Measurements from ENCODE around the gene LCLAT1.
"Not testable (repeated sequence)": the region's sequence is repeated elsewhere in the genome, so short reads cannot be mapped to it uniquely, and the experiment has no call there.

Gene LCLAT1

GRCh38 chr2:30492185-30492584 is 45.1 kb downstream of the LCLAT1 start:
- no peak for DNase-seq

GRCh38 chr2:30492619-30493018 is 45.6 kb downstream of the LCLAT1 start:
- DNase-seq: no peak

- DNase-seq: no peak
Observed at GRCh38 chr2:30493440-30493839, 46.4 kb downstream of the LCLAT1 start.

- not testable (repeated sequence) for DNase-seq
Observed at GRCh38 chr2:30495896-30496295, 48.9 kb downstream of the LCLAT1 start.

- no peak for DNase-seq
Observed at GRCh38 chr2:30499681-30500080, 52.6 kb downstream of the LCLAT1 start.

- no peak for DNase-seq
Observed at GRCh38 chr2:30500699-30501098, 53.7 kb downstream of the LCLAT1 start.

GRCh38 chr2:30502310-30502709 is 55.3 kb downstream of the LCLAT1 start:
- no peak for DNase-seq

GRCh38 chr2:30503007-30503694 is 56.1 kb downstream of the LCLAT1 start:
- DNase-seq: no peak

- DNase-seq: no peak
Observed at GRCh38 chr2:30503695-30504052, 56.6 kb downstream of the LCLAT1 start.

- DNase-seq: no peak
Observed at GRCh38 chr2:30504731-30505130, 57.7 kb downstream of the LCLAT1 start.

- no peak for DNase-seq
Observed at GRCh38 chr2:30505500-30506180, 58.6 kb downstream of the LCLAT1 start.

GRCh38 chr2:30507460-30507859 is 60.4 kb downstream of the LCLAT1 start:
- not testable (repeated sequence) for DNase-seq

GRCh38 chr2:30509716-30510115 is 62.7 kb downstream of the LCLAT1 start:
- peak in 3 of 14 donors; percentile 3 to 92 (median 7) for DNase-seq

GRCh38 chr2:30510409-30510808 is 63.4 kb downstream of the LCLAT1 start:
- no peak for DNase-seq

GRCh38 chr2:30511122-30512083 is 64.4 kb downstream of the LCLAT1 start:
- peak in 1 of 14 donors; percentile 21 for DNase-seq

- DNase-seq: no peak
Observed at GRCh38 chr2:30512243-30512886, 65.3 kb downstream of the LCLAT1 start.

GRCh38 chr2:30513649-30514048 is 66.6 kb downstream of the LCLAT1 start:
- DNase-seq: not testable (repeated sequence)

GRCh38 chr2:30514134-30514847 is 67.2 kb downstream of the LCLAT1 start:
- peak in 2 of 14 donors; percentile 4 to 37 for DNase-seq

- no peak for DNase-seq
Observed at GRCh38 chr2:30514848-30515435, 67.9 kb downstream of the LCLAT1 start.

GRCh38 chr2:30516166-30516565 is 69.1 kb downstream of the LCLAT1 start:
- no peak for DNase-seq

- no peak for DNase-seq
Observed at GRCh38 chr2:30519796-30520195, 72.8 kb downstream of the LCLAT1 start.
